ENCODE results near the gene GAREM1. TPM values are rescaled to one million over a fixed set of nuclear protein-coding genes. Genes with fewer than 3 reads are reported as not detected.
A peak's percentile ranks its signal among the peaks of the same experiment; 100 is the strongest.

The GAREM1 gene
- total RNA-seq, 1 experiment from 2014 or later, result 11.1 TPM

DNA sequence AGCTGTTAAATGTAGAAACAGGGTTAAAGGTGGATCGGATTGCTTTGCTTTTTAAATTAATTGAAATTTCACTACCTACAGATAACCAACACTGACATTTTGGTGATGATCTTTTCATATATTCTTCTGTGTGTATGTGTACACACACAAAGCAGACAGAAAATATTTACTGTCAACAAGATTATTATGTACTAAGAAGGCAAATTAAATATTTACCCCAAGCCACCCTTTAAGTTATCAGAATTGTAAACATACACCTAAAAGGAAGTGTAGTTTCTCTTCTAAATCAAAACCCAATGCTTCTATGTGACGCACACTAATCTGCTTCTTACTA, 98.7 kb downstream of the GAREM1 start (continued):
- TF ChIP-seq, protein P1, sequence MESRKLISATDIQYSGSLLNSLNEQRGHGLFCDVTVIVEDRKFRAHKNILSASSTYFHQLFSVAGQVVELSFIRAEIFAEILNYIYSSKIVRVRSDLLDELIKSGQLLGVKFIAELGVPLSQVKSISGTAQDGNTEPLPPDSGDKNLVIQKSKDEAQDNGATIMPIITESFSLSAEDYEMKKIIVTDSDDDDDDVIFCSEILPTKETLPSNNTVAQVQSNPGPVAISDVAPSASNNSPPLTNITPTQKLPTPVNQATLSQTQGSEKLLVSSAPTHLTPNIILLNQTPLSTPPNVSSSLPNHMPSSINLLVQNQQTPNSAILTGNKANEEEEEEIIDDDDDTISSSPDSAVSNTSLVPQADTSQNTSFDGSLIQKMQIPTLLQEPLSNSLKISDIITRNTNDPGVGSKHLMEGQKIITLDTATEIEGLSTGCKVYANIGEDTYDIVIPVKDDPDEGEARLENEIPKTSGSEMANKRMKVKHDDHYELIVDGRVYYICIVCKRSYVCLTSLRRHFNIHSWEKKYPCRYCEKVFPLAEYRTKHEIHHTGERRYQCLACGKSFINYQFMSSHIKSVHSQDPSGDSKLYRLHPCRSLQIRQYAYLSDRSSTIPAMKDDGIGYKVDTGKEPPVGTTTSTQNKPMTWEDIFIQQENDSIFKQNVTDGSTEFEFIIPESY (IDR thresholded peaks at IDR 0.05; ENCODE audit: extremely low read depth, insufficient replicate concordance, low read length), result no peak
- no peak for TF ChIP-seq JUND (IDR thresholded peaks at IDR 0.05)
- TF ChIP-seq FOSL1 (IDR thresholded peaks at IDR 0.05; ENCODE audit: low read depth), result no peak
- TF ChIP-seq EZH2phosphoT487 (IDR thresholded peaks at IDR 0.05; ENCODE audit: borderline replicate concordance), result no peak
- no peak for TF ChIP-seq ZFX (IDR thresholded peaks at IDR 0.05)
- no peak for TF ChIP-seq CEBPB (IDR thresholded peaks at IDR 0.05; ENCODE audit: low read depth)
- no peak for TF ChIP-seq SIN3A (IDR thresholded peaks at IDR 0.05; ENCODE audit: low read depth)
- TF ChIP-seq ATF3 (IDR thresholded peaks at IDR 0.05), result no peak

- no peaks in the 10 kb centered on the region for H3K27me3 ChIP-seq (ENCODE audit: insufficient read depth, low read length)
- peak overlapping the region; percentile 74 for H3K4me2 ChIP-seq (ENCODE audit: low read length)
- H3K4me1 ChIP-seq (ENCODE audit: control insufficient read depth in 1 of 2, insufficient read depth in 2 of 2, low read length in 2 of 2), result peaks cover 44 to 51% of the 10 kb centered on the region in 2 experiments
- H3K9me2 ChIP-seq (ENCODE audit: insufficient read depth), result no peaks in the 10 kb centered on the region
- no peak for DNase-seq (ENCODE audit: low read depth, low spot score)
- H3K27ac ChIP-seq (ENCODE audit: low read depth, low read length), result peak overlapping the region; percentile 65
- H3K9ac ChIP-seq (ENCODE audit: low read length), result peak overlapping the region; percentile 46; the same call in 1 of the 2 replicates
- H4K20me1 ChIP-seq (ENCODE audit: insufficient read depth), result no peaks in the 10 kb centered on the region
- no peak for ATAC-seq
- POLR2A ChIA-PET, result no interaction called here
- no peak overlapping the region for H3K4me3 ChIP-seq (replicated peaks in 1 of 2; ENCODE audit: low read depth in 1 of 2, low read length in 2 of 2)
- H2AFZ ChIP-seq (ENCODE audit: low read depth, low read length, poor library complexity, severe bottlenecking), result no peak overlapping the region
- intact Hi-C loops (cut with micrococcal nuclease), result no loop called here
- no TSS peak for BruUV-seq (replicated peaks)
- H3K9me3 ChIP-seq (ENCODE audit: control insufficient read depth in 1 of 2, insufficient read depth in 1 of 2, low read depth in 1 of 2, low read length in 2 of 2), result no peaks in the 10 kb centered on the region
- no peaks in the 10 kb centered on the region for H3K36me3 ChIP-seq (ENCODE audit: control insufficient read depth in 1 of 2, insufficient read depth in 2 of 2, low read length in 2 of 2)
- RAD21 ChIA-PET (ENCODE audit: low non-redundant PET in 1 of 2, low total read pairs in 2 of 2, uncharacterized antibody in 2 of 2, unreplicated experiment in 2 of 2), result no interaction called here
- CTCF ChIA-PET, result interaction anchor here (1.5 kb wide), 1 partner anchor 13 kb away, joined by 3 read pairs; no protein-coding TSS in a partner anchor
- no peaks in the 10 kb centered on the region for H3K79me2 ChIP-seq (ENCODE audit: insufficient read depth, low read length)
- TF ChIP-seq ATF3 (IDR thresholded peaks at IDR 0.05) (no peak), EZH2 (IDR thresholded peaks at IDR 0.05) (no peak), CEBPB (IDR thresholded peaks at IDR 0.05; ENCODE audit: low read depth) (no peak), YY1 (IDR thresholded peaks at IDR 0.05; ENCODE audit: extremely low read depth, insufficient replicate concordance, low read depth, low read length) (no peak), TCF7L2 (IDR thresholded peaks at IDR 0.05; ENCODE audit: borderline replicate concordance, extremely low read depth, insufficient read depth, insufficient read length) (no peak), RAD21 (IDR thresholded peaks at IDR 0.05; ENCODE audit: low read depth) (no peak), POLR2AphosphoS5 (IDR thresholded peaks at IDR 0.05; ENCODE audit: low read depth, low read length) (no peak), EGR1 (IDR thresholded peaks at IDR 0.05; ENCODE audit: low read depth) (no peak), REST (IDR thresholded peaks at IDR 0.05; ENCODE audit: low read depth) (no peak), ZFX (IDR thresholded peaks at IDR 0.05) (no peak), JUND (IDR thresholded peaks at IDR 0.05) (no peak), EZH2phosphoT487 (IDR thresholded peaks at IDR 0.05; ENCODE audit: borderline replicate concordance) (no peak), FOSL1 (IDR thresholded peaks at IDR 0.05; ENCODE audit: low read depth) (no peak)
- TF ChIP-seq, protein P2, sequence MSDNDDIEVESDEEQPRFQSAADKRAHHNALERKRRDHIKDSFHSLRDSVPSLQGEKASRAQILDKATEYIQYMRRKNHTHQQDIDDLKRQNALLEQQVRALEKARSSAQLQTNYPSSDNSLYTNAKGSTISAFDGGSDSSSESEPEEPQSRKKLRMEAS (IDR thresholded peaks at IDR 0.05), result no peak
- TF ChIP-seq, protein P3, sequence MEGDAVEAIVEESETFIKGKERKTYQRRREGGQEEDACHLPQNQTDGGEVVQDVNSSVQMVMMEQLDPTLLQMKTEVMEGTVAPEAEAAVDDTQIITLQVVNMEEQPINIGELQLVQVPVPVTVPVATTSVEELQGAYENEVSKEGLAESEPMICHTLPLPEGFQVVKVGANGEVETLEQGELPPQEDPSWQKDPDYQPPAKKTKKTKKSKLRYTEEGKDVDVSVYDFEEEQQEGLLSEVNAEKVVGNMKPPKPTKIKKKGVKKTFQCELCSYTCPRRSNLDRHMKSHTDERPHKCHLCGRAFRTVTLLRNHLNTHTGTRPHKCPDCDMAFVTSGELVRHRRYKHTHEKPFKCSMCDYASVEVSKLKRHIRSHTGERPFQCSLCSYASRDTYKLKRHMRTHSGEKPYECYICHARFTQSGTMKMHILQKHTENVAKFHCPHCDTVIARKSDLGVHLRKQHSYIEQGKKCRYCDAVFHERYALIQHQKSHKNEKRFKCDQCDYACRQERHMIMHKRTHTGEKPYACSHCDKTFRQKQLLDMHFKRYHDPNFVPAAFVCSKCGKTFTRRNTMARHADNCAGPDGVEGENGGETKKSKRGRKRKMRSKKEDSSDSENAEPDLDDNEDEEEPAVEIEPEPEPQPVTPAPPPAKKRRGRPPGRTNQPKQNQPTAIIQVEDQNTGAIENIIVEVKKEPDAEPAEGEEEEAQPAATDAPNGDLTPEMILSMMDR (IDR thresholded peaks at IDR 0.05 in 2 of 3, conservative IDR thresholded peaks at IDR 0.05 in 1 of 3; ENCODE audit: borderline replicate concordance in 1 of 3, insufficient read depth in 1 of 3, low read depth in 2 of 3, low read length in 2 of 3), result no peak
Measured at GRCh38 chr18:32371384-32371783, 99.3 kb downstream of the GAREM1 start.

Measured in HCT116 (cell line).